H1 (cell line): ENCODE measurements around the gene KRTAP10-8. TPM values are rescaled to one million over a fixed set of nuclear protein-coding genes. Genes with fewer than 3 reads are reported as not detected.
A peak's percentile ranks its signal among the peaks of the same experiment; 100 is the strongest.

Experiments used
- CTCF ChIA-PET: fragments of 300-600 bp; sonication (Branson Sonifier 250); formaldehyde crosslinking; loops from one replicate; lab custom pipeline; 2021; ENCODE audit not compliant: partially characterized antibody; lab: Charles Lee
- POLR2A ChIA-PET: fragments of 300-600 bp; sonication (Branson Sonifier 250); formaldehyde crosslinking; loops from one replicate; lab custom pipeline; 2021; ENCODE audit warnings: inconsistent platforms; ENCODE audit not compliant: partially characterized antibody; lab: Charles Lee
- DNase-seq, 2 experiments: peaks; one replicate each; pipeline versions ENCODE4 v3.0.0 to v3.0.0-alpha.2; 2010 to 2022; ENCODE audit warnings: low spot score in 2 of 2, low read depth in 1 of 2, mixed read lengths in 1 of 2
- FAIRE-seq: peaks from 2 replicates; lab custom pipeline; 2011; peaks lifted over from hg19 to GRCh38; lab: Jason Lieb, UNC
- H2AFZ ChIP-seq: 2 replicates; pipeline ENCODE4 v1.8.1; 2012; ENCODE audit warnings: low read length, inconsistent platforms
- H2AK5ac ChIP-seq: 2 replicates; pipeline ENCODE4 v1.6.1; 2013; ENCODE audit warnings: low read depth, low read length
- H2BK120ac ChIP-seq: replicated peaks from 2 replicates; pipeline ENCODE3; 2013; ENCODE audit warnings: low read depth, low read length, inconsistent platforms
- H2BK12ac ChIP-seq: 2 replicates; pipeline ENCODE4 v1.6.1; 2013; ENCODE audit warnings: low read depth, low read length
- H2BK15ac ChIP-seq: 2 replicates; pipeline ENCODE4 v1.6.1; 2013; ENCODE audit warnings: low read length
- H2BK20ac ChIP-seq: 2 replicates; pipeline ENCODE4 v1.6.1; 2013; ENCODE audit warnings: low read length
- H2BK5ac ChIP-seq: 2 replicates; pipeline ENCODE4 v1.6.1; 2013; ENCODE audit warnings: low read depth, low read length
- H3K14ac ChIP-seq: 2 replicates; pipeline ENCODE4 v1.6.1; 2013; ENCODE audit warnings: inconsistent platforms; ENCODE audit not compliant: insufficient read length
- H3K18ac ChIP-seq: 2 replicates; pipeline ENCODE4 v1.6.1; 2013; ENCODE audit warnings: low read length; ENCODE audit errors: extremely low read depth
- H3K23ac ChIP-seq: 2 replicates; pipeline ENCODE4 v1.6.1; 2013; ENCODE audit warnings: inconsistent platforms; ENCODE audit not compliant: insufficient read length
- H3K23me2 ChIP-seq: 2 replicates; pipeline ENCODE4 v1.6.1; 2013; ENCODE audit warnings: low read depth, low read length
- H3K27ac ChIP-seq: 2 replicates; pipeline ENCODE4 v1.6.1; 2011; ENCODE audit warnings: low read depth, low read length, inconsistent platforms
- H3K27me3 ChIP-seq, 4 experiments: replicated peaks in 1 of 4; 1 replicate in 1 of 4; 2 replicates in 3 of 4; pipeline versions ENCODE4 v1.6.1 to v1.8.1; 2011 to 2013; ENCODE audit warnings: low read length in 3 of 4, mild to moderate bottlenecking in 3 of 4, inconsistent platforms in 2 of 4, mixed read lengths in 2 of 4, moderate library complexity in 1 of 4; ENCODE audit not compliant: control insufficient read depth in 3 of 4, insufficient read depth in 3 of 4; ENCODE audit errors: extremely low read depth in 1 of 4
- H3K36me3 ChIP-seq, 4 experiments: 2 replicates each; pipeline versions ENCODE4 v1.6.1 to v1.8.1; 2011 to 2013; ENCODE audit warnings: mild to moderate bottlenecking in 4 of 4, low read length in 3 of 4, moderate library complexity in 2 of 4, control low read depth in 1 of 4, inconsistent platforms in 1 of 4; ENCODE audit not compliant: insufficient read depth in 4 of 4, control insufficient read depth in 2 of 4
- H3K4ac ChIP-seq: replicated peaks from 2 replicates; pipeline ENCODE3; 2013; ENCODE audit warnings: low read length, low read depth, mixed read lengths, inconsistent platforms; ENCODE audit not compliant: insufficient read length
- H3K4me1 ChIP-seq, 4 experiments: replicated peaks in 1 of 4; 1 replicate in 1 of 4; 2 replicates in 3 of 4; pipeline versions ENCODE4 v1.6.1 to v1.8.1; 2011 to 2013; ENCODE audit warnings: low read length in 3 of 4, inconsistent platforms in 2 of 4, mixed read lengths in 1 of 4; ENCODE audit not compliant: insufficient read depth in 4 of 4, control insufficient read depth in 3 of 4
- H3K4me2 ChIP-seq, 2 experiments: 2 replicates each; pipeline versions ENCODE4 v1.6.1 to v1.8.1; 2011 to 2013; ENCODE audit warnings: low read depth in 2 of 2, low read length in 2 of 2, control low read depth in 1 of 2, inconsistent platforms in 1 of 2, mild to moderate bottlenecking in 1 of 2; ENCODE audit not compliant: insufficient read depth in 1 of 2
- H3K4me3 ChIP-seq, 4 experiments: fragments of 200-600, 300-600 bp in 1 of 4; sonication (generic), shearing (Covaris generic), sonication (Bioruptor Twin) in 1 of 4; 2 replicates each; pipeline versions ENCODE4 v1.5.1 to v1.8.1; 2011 to 2016; ENCODE audit warnings: low read length in 4 of 4, low read depth in 3 of 4, control low read depth in 2 of 4, inconsistent platforms in 2 of 4, mild to moderate bottlenecking in 2 of 4, mixed read lengths in 1 of 4, moderate library complexity in 1 of 4; ENCODE audit not compliant: insufficient read depth in 2 of 4; ENCODE audit errors: extremely low read depth in 1 of 4
- H3K56ac ChIP-seq: replicated peaks from 2 replicates; pipeline ENCODE3; 2013; ENCODE audit warnings: low read depth, mild to moderate bottlenecking, mixed read lengths, low read length, inconsistent platforms; ENCODE audit not compliant: insufficient read length
- H3K79me1 ChIP-seq: 2 replicates; pipeline ENCODE4 v1.6.1; 2013; ENCODE audit warnings: low read depth, low read length, control low read depth
- H3K79me2 ChIP-seq, 2 experiments: 2 replicates each; pipeline versions ENCODE4 v1.6.1 to v1.8.1; 2012 to 2013; ENCODE audit warnings: low read length in 2 of 2, mild to moderate bottlenecking in 2 of 2, inconsistent platforms in 1 of 2; ENCODE audit not compliant: insufficient read depth in 2 of 2, control insufficient read depth in 1 of 2
- H3K9ac ChIP-seq, 4 experiments: replicated peaks in 1 of 4; 1 replicate in 1 of 4; 2 replicates in 3 of 4; pipeline versions ENCODE4 v1.6.1 to v1.8.1; 2011 to 2013; ENCODE audit warnings: low read depth in 3 of 4, low read length in 3 of 4, control low read depth in 2 of 4, mild to moderate bottlenecking in 2 of 4, moderate library complexity in 2 of 4, inconsistent platforms in 1 of 4; ENCODE audit errors: extremely low read depth in 1 of 4
- H3K9me3 ChIP-seq, 2 experiments: 2 replicates each; pipeline versions ENCODE4 v1.6.1 to v1.8.1; 2012 to 2013; ENCODE audit warnings: mild to moderate bottlenecking in 2 of 2, moderate library complexity in 2 of 2, control low read depth in 1 of 2, inconsistent platforms in 1 of 2, low read depth in 1 of 2, low read length in 1 of 2, mixed read lengths in 1 of 2; ENCODE audit not compliant: insufficient read depth in 2 of 2
- H4K20me1 ChIP-seq, 2 experiments: replicated peaks in 1 of 2; 2 replicates each; pipeline versions ENCODE3 to v1.8.1; 2011 to 2013; ENCODE audit warnings: inconsistent platforms in 2 of 2, low read length in 2 of 2, mild to moderate bottlenecking in 1 of 2; ENCODE audit not compliant: insufficient read depth in 2 of 2, control insufficient read depth in 1 of 2
- H4K5ac ChIP-seq: 2 replicates; pipeline ENCODE4 v1.6.1; 2013; ENCODE audit warnings: low read length, low read depth, mixed read lengths, inconsistent platforms; ENCODE audit not compliant: insufficient read length
- H4K8ac ChIP-seq: 2 replicates; pipeline ENCODE4 v1.8.0; 2013; ENCODE audit warnings: mild to moderate bottlenecking, moderate library complexity, low read length, inconsistent platforms; ENCODE audit not compliant: insufficient read depth; ENCODE audit errors: extremely low read depth
- H4K91ac ChIP-seq: replicated peaks from 2 replicates; pipeline ENCODE3; 2013; ENCODE audit warnings: low read length, mixed read lengths, inconsistent platforms; ENCODE audit not compliant: insufficient read length
- ASH2L ChIP-seq: fragments of 200-600, 300-600 bp; sonication (generic); IDR thresholded peaks from one replicate; pipeline ENCODE4 v1.7.1; 2017; ENCODE audit warnings: low read length
- GABPA ChIP-seq: IDR thresholded peaks from 2 replicates; pipeline ENCODE4 v1.6.1; 2011; ENCODE audit warnings: mild to moderate bottlenecking, low read length, moderate library complexity, borderline replicate concordance; ENCODE audit not compliant: insufficient read depth
- POLR2AphosphoS5 ChIP-seq: IDR thresholded peaks from 2 replicates; pipeline ENCODE4 v1.6.1; 2011; ENCODE audit warnings: low read depth, low read length
- SRF ChIP-seq: IDR thresholded peaks from 2 replicates; pipeline ENCODE4 v1.6.1; 2011; ENCODE audit warnings: mild to moderate bottlenecking, low read depth, low read length, moderate library complexity
- WGBS, 2 experiments: shearing (Covaris generic) in 1 of 2; methylation state at CpG; one replicate each; pipeline versions ENCODE4 v1.1.6 to v1.1.7; 2013 to 2015; ENCODE audit warnings: low lambda C conversion rate in 2 of 2, mixed read lengths in 2 of 2, inconsistent platforms in 1 of 2, low coverage in 1 of 2, missing lambda C conversion rate in 1 of 2; ENCODE audit not compliant: insufficient replicate concordance in 2 of 2, insufficient coverage in 1 of 2, insufficient read length in 1 of 2; ENCODE audit errors: extremely low coverage in 1 of 2, missing lambda C conversion rate in 1 of 2; 5-methylcytosine and 5-hydroxymethylcytosine counted together
- polyA plus RNA-seq, 7 experiments: library from polyadenylated mRNA; depleted of rRNA in 3 of 7; stranded (reverse) in 5 of 7; unstranded in 2 of 7; fragments of >200 nt in 5 of 7; fragments of 200-250 nt in 2 of 7; gene quantifications; 1 replicate in 5 of 7; 2 replicates in 1 of 7; 4 replicates in 1 of 7; pipeline versions ENCODE4 v1.2.1 to v1.2.3, GENCODE V29; 2011 to 2013; ENCODE audit warnings: missing spikeins in 2 of 7, mixed read lengths in 2 of 7
- total RNA-seq: library from RNA; stranded (reverse); fragmentation: NEBNext Ultra II Directional; extraction: Animal tissue kit (Norgen Biotek cat#: 25700); gene quantifications from 2 replicates; pipeline ENCODE4 v1.2.1, GENCODE V29; 2021
- TF ChIP-seq, protein P1 (sequence below): IDR thresholded peaks from 2 replicates; pipeline ENCODE4 v1.6.1; 2012; ENCODE audit warnings: inconsistent platforms

Gene KRTAP10-8
- total and polyA plus RNA-seq, 2 of the 8 experiments (the other 6 are each of a cell fraction or from before 2014, with no cell fraction given): not detected

DNA sequence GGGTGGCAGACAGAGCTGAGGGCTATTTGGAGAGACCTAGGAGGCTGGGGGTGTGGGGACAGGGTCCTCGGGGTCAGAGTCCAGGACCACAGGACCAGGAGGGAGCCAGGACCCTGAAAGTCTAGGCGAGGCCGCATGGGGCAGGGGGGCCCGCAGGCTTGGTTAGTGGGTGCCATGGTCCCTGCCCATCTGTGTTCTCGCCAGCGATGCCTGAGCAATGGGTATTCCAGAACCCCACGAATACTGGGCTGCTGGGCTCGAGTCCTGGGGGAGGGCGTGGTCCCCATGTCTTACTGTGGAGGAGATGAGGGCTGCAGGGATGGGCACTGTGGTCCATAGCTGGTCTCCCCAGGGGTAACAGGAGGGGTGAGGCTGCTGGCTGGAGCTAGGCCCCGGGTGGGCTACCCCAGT lies 21.6 kb upstream of the KRTAP10-8 start:
- Histone ChIP-seq H2BK12ac (0 out of 2 replicates have a peak overlapping the region, but pooled peaks have one; percentile 29), H3K4me1 (peaks cover 2 to 15% (median 6%) of the 10 kb centered on the region in 4 experiments), H2BK120ac (no peak overlapping the region), H2BK15ac (no peak overlapping the region), H3K4me3 (no peak overlapping the region), H3K23me2 (0 out of 2 replicates have a peak, but pooled peaks cover 4% of the 10 kb centered on the region), H3K4ac (no peak overlapping the region), H2BK20ac (no peak overlapping the region), H2AFZ (no peak overlapping the region), H3K27me3 (no peaks in the 10 kb centered on the region), H3K27ac (no peak overlapping the region), H3K56ac (no peak overlapping the region), H4K8ac (no peak overlapping the region), H4K20me1 (no peaks in the 10 kb centered on the region), H3K18ac (no peak overlapping the region; the same call in 1 of the 2 replicates), H4K91ac (no peak overlapping the region), H3K79me2 (no peaks in the 10 kb centered on the region), H4K5ac (no peak overlapping the region), H3K14ac (no peak overlapping the region), H3K36me3 (no peaks in the 10 kb centered on the region; a peak in 1 of 8 replicates), H3K4me2 (no peak overlapping the region), H2BK5ac (no peak overlapping the region), H3K79me1 (no peaks in the 10 kb centered on the region), H3K9ac (no peak overlapping the region), H2AK5ac (no peak overlapping the region), H3K9me3 (no peaks in the 10 kb centered on the region), H3K23ac (no peak overlapping the region)
- 90% methylated on average over 10 of the region's 10 CpGs; no CpG with 5 or more reads in 1 of the 2 experiments for WGBS, 2 experiments
- ChIA-PET CTCF (no interaction called here), POLR2A (no interaction called here)
- FAIRE-seq: no peak
- DNase-seq: peak in 1 of 2 experiments; percentile 43
- no peak for TF ChIP-seq POLR2AphosphoS5
- TF ChIP-seq ASH2L: no peak
- TF ChIP-seq SRF: no peak
- no peak for TF ChIP-seq GABPA
- TF ChIP-seq, protein P1, sequence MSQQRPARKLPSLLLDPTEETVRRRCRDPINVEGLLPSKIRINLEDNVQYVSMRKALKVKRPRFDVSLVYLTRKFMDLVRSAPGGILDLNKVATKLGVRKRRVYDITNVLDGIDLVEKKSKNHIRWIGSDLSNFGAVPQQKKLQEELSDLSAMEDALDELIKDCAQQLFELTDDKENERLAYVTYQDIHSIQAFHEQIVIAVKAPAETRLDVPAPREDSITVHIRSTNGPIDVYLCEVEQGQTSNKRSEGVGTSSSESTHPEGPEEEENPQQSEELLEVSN: no peak
